T-helper 2 cell treated with Interferon-gamma antibody and Interleukin-4, amounts not matched to agents 100 ng/mL and 5 ng/mL, for 36 hours (primary cell): ENCODE data around the gene BSG. TPM values are rescaled to one million over a fixed set of nuclear protein-coding genes. Genes with fewer than 3 reads are reported as not detected.

Experiments
- intact Hi-C: fragments of 100-400 bp; cut with micrococcal nuclease; formaldehyde crosslinking; loops from one replicate; pipeline ENCODE4 v1.15.1; 2023
- total RNA-seq: library from RNA; stranded (reverse); gene quantifications from 2 replicates; pipeline ENCODE4 v1.2.3, GENCODE V29; 2022

Gene BSG
- total RNA-seq, 1 donor from 2014 or later, result 237 TPM

DNA sequence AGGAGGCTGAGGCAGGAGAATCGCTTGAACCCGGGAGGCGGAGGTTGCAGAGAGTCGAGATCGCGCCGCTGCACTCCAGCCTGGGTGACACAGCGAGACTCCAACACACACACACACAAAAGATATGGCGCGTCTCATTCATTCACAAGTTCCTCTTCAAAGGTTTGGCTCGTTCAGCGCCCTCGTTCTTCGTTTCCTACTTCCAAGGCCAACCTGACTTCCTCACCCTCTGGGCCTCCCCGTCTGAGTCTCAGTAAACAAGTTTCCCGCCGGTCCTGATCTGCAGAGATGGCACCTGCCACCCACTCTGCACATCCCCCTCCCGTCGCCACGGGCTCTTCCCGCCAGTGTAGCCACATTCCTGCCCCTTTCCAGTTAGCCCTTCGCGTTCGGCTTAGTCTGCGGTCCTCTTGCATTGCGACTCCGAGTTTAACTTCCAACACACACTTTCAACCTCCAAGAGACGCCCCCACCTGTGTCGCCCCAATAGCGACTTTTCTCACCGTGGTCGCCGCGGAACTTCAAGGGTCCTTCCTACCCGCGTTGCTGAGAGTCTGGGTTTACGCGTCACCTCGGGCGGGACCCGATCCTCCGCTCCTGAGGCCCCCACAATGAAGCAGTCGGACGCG is 1.3 kb upstream of the BSG start:
- intact Hi-C loops, result no loop called here

DNA sequence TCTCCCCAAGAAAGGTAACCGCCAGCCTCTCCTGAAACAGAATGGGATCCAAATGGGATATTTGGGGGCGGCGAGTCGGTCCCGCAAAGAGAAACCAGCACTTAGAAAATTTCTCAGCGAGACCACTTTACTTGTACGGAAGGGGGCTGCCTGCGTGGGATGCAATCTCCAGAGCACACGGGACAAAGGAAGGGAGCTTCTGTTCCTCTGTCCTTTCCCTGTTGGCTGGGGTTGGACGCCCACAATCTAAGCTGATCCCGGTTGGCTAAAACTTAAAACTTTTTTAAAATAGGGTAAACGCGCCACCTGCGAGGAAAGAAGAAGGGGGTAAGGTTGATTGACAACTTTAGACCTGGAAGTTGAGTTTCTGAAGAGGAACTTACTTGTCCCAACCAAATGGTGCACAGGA is 826 bp upstream of the BSG start:
- intact Hi-C loops, result no loop called here

DNA sequence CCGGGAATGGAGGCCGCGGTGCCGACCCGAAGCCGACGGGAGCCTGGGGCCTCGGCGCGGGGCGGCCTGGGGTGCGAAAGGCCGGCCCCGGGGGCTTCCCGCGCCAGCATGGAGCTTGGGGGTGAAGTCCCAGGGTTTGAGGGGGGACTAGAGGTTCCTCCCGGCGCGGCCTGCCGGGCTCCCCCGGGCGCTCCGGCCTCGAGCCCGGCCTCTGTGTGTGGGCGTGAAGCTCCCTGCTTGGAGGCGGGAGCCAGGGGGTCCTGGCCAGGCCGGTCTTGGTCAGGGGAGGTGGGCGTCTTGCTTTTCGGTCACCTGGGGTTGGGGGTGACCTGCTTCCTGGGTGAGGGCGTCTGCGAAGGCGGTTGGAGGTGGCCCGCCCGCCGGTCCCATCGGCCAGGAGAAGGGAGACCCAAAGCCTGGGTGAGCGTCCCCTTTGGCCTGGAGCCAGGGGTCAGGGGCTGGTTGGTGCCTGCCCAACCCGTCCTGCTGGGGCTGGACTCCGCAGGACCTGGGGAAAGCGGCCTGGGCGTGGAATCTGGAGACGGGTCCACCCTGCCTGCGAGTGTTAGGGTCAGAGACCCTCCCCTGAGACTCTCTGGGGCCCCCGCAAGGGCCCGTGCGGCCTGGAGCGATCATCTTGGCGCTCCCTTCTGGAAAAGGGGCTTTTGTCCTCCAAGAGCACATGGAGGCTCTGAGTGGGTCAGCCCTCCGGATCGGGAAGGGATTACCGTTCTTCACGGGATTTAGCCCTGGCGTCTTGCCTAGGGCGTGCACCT is 535 bp downstream of the BSG start:
- intact Hi-C loops, result loop anchor here (1.0 to 2.0 kb wide), 3 partner anchors 40 to 90 kb away; partner anchors contain the start of gene RNF126

- intact Hi-C loops, result loop anchor here (2.0 kb wide), 2 partner anchors 41 to 63 kb away; no protein-coding TSS in a partner anchor
These were observed 1.1 kb downstream of the BSG start for GRCh38 chr19:573519-573825.

DNA sequence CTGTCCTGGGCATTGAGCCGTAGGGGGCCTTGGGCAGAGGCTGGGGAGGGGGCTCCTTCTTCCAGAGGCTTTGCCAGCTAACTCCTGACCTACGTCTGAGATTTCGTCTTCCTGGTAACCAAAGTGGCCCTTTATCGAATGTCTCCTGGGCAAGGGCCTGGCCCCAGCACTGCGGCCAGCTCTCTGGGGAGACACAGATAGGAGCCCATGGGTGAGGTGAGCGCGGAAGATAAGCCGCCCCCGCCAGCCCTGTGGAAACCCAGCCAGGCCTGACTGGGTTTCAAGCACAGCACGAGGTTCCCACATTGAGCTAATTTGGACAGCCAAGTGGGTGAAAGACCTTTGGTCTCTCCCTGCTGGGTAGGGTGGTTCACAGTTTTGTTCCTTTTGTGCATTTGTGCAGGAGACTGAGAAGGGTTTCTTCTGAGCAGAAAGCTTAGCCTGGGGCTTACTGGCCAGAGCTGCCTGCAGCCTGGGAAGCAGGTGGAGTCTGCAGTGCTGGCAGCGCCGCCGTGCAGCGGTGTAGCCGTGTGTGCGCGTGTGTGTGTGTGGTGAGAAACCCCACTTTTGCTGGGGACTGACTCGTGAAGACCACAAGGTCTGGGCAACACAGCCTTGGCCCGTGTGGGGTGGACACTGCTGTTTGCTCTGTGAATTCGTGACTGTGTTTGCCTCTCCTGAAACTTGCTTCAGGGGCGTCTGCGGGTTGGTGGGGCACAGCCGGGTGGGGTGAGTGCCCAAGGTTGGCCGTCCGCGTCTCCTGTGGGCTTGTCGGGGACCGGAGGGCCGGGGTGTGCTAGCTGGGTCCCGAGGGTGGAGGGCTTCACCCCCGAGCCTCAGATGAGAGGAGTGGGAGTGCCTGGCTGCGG is 2.5 kb downstream of the BSG start:
- intact Hi-C loops, result no loop called here

DNA sequence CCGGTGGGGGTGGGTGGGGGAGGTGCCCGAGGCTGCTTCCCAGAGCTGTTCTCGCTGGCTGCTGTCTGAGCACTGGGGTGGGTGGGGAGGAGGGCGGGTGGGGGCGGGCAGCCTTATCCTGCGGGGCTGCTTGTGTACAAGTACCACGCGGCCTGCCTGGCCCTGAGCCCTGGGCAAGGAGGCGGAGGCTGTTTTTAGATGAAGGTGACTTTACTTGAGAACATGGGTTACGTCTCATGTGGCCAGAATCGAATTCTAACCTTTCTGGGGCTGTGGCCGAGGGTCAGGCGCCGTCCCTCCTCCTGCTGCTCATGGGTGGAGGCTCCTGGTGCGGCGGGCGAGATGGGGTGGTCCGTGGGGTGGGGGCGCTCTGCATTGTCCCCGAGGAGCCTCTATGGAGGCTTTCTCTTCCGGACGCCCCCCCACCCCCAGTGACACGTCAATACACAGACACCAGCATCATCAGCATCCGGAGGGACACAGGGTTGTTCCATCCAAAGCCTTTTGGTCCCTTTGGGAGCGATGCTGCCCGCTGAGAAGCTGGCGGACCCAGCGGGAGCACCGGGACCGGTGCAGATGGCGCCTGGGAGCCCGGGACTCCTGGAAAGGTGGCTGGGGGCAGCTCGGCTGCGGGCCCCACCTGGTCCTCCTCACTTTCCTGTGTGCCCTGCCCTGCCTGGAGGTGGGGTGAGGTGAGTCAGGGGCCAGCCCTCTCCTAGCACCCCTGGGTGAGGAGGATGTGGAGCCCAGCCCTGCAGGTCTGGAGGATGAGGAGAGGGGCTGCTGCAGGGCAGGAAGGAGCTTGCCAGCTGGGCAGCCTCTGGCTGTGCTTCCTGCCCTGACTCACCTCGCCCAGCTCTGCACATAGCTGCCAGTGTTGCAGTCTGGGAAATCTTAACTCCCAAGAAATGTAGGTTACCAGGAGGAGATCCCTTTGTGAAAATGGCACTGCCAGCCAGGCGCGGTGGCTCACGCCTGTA is 3.4 kb downstream of the BSG start:
- intact Hi-C loops, result no loop called here

DNA sequence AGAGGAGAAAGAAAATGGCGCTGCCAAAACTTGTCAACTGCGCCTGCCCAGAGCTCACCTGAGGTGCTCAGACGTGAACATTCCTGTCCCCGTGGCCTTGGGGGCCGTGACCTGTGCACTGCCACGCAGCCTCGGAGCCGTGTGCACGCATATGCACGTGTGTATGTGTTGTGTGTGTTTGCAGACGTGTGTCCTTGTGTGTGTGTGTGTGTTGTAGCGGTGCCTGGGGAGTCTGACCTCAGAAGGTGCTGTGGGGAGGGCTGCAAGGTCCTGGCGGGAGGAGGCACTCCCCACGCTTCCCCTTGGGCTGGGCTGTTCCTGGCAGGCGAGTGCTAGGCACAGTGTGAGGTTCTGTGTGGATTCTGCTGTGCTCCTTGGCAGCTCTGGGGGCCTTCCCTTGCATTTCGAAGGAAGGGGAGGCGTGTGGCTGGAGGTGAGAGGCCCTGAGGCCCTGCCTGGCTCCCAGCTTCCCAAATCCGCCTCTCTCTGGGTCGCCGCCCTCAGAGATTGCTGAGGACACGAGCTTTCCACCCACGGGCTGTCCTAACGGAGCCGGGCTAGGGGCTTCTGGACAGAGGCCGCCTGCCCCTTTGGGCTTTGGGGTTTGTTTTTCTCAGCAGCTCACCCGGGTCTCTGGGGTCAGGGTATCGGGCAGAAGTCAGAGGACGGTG is 4.5 kb downstream of the BSG start:
- intact Hi-C loops, result no loop called here

DNA sequence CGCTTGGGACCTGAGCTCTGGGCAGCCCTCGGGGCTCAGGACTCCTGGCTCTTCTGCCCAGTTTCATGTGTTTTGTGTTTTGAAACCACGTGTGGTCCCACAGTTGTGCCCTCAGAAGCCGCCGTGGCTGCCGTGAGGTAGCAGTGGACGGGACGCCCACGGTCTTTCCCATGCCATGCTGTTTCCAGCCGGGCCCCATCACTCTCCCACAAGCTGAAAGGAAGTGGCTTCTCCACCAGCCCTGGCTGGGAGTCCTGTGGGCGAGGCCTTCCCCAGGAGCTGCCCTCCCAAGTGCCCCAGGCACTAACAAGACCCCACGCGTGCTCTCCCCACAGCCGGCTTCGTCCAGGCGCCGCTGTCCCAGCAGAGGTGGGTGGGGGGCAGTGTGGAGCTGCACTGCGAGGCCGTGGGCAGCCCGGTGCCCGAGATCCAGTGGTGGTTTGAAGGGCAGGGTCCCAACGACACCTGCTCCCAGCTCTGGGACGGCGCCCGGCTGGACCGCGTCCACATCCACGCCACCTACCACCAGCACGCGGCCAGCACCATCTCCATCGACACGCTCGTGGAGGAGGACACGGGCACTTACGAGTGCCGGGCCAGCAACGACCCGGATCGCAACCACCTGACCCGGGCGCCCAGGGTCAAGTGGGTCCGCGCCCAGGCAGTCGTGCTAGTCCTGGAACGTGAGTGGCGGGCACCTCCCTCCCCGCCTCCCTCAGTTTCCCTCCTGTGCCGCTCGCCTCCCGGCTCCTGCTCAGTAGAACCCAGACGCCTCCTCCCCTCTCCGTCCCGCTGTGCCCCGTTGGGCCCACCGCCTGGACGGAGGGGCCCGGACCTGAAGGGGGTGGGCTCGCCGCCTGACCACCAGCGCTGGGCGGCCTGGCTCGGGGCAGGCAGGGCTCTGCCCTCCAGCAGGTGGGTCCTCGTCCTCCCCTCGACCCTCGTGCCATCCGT is 5.3 kb downstream of the BSG start:
- intact Hi-C loops, result no loop called here

GRCh38 chr19:579111-579841 is 6.9 kb downstream of the BSG start:
- intact Hi-C loops, result no loop called here

DNA sequence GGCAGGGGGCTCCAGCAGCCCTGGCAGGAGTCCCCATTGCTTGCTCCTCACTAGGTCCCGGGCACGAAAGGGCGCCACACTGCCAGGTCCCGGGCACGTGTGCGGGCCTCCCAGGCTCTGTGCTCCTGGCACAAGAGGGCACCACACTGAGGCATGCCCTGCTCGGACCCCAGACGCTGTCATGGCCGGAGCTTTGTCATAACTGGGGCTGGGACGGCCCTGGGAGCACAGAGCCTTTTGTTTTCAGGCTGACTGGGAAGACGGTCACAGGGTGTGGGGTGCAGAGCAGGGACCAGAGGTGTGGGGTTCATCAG is 7.4 kb downstream of the BSG start:
- intact Hi-C loops, result no loop called here

- intact Hi-C loops, result no loop called here
These were observed 8.0 kb downstream of the BSG start for GRCh38 chr19:580274-580835.

- intact Hi-C loops, result no loop called here
These were observed 9.2 kb downstream of the BSG start for GRCh38 chr19:581399-582111.

- intact Hi-C loops, result no loop called here
These were observed 10.3 kb downstream of the BSG start for GRCh38 chr19:582497-583197.

GRCh38 chr19:583198-583967 is 11.0 kb downstream of the BSG start:
- intact Hi-C loops, result no loop called here

- intact Hi-C loops, result no loop called here
These were observed 11.5 kb downstream of the BSG start for GRCh38 chr19:583968-584239.

DNA sequence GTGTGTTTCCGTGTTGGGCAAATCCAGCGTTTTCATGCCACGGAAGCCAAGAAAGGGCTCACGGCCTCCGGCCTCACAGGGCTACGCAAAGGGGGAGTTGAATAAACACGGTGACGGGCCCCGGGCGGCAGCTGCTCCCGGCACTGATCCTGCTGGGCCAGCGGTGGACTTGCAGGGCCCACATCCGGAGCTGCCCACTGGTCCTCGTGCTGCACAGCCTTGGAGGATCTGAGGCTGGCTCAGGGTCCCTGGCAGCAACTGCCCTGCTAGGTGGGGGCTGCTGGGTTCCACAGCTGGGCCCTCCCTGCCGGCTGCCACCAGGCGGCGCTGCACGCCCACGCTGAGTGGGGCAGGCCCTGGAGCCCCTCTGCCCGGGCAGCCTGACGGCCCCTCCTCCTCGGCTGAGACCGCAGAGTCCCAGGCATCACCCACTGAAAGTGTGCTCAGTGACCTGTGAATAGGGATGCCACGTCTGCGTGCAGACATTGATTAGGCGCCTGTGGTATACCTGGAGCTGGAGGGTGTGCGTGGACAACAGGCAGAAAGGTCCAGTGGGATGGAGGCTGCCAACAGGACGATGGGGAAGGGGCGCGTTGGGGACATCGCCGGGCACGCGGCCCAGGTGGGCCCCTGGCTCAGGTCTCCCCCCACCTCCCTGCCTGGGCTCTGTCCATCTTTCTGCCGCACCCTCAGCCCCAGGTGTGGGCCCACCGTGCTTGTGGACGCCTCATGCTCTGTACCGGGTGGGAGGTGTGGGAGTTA is 12.0 kb downstream of the BSG start:
- intact Hi-C loops, result loop anchor here (5.0 kb wide), 1 partner anchor 148 kb away; no protein-coding TSS in a partner anchor
